Measurements from ENCODE around the gene KIF6. TPM values are rescaled to one million over a fixed set of nuclear protein-coding genes. Genes with fewer than 3 reads are reported as not detected.

KIF6 gene
- total and polyA plus RNA-seq, 2 of the 8 experiments (the other 6 are each of a cell fraction or from before 2014, with no cell fraction given) = 0.53 to 0.65 TPM

DNA sequence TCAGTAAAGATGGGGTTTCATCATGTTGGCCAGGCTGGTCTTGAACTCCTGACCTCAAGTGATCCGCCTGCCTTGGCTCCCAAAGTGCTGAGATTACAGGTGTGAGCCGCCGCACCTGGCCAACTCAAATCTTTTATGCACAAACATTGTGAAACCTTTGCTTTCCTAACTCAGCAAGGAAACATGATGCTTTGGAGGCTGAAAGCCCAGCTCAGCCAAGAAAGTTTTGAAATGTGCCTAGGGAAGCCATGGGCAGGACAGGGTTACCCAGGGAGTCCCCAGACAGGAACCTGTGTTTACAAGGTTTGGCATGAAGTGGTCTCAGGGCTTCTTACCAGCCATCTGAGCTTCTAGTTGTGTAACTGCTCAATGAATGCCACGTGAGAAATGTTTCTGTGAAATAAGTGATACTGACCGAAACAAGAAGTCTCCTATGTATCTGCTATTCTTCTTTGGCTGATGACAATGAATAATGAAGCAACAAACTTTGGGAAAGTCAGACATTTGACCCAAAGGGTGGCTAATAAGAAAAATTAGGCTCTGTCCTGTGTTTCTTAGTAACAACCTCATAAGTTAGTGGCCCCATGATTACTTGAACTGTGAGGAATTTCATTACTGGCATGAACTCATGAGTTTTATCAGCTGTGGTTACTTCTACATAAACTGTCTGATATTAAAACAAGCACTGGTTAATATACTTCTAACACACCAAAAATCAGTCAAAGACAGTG lies 163.5 kb downstream of the KIF6 start:
- POLR2A ChIA-PET (ENCODE audit: partially characterized antibody) = no interaction called here

More for the DNA sequence above, 163.5 kb downstream of the KIF6 start:
- H2BK15ac ChIP-seq (ENCODE audit: low read length) = no peak overlapping the region
- H4K5ac ChIP-seq (ENCODE audit: insufficient read length, low read depth, low read length) = no peak overlapping the region
- no peak overlapping the region for H2AFZ ChIP-seq (ENCODE audit: low read length)
- H3K14ac ChIP-seq (ENCODE audit: insufficient read length) = no peak overlapping the region
- H3K4me3 ChIP-seq (ENCODE audit: extremely low read depth in 1 of 4, insufficient read depth in 2 of 4, low read depth in 3 of 4, low read length in 4 of 4) = no peak overlapping the region
- no peak overlapping the region for H2BK20ac ChIP-seq (ENCODE audit: low read length)
- H2BK120ac ChIP-seq (replicated peaks; ENCODE audit: low read depth, low read length) = no peak overlapping the region
- no peak overlapping the region for H4K91ac ChIP-seq (replicated peaks; ENCODE audit: insufficient read length, low read length)
- H3K36me3 ChIP-seq (ENCODE audit: control insufficient read depth in 2 of 4, insufficient read depth in 4 of 4, low read length in 3 of 4) = no peaks in the 10 kb centered on the region
- no peaks in the 10 kb centered on the region for H3K27me3 ChIP-seq (replicated peaks in 1 of 4; ENCODE audit: control insufficient read depth in 3 of 4, extremely low read depth in 1 of 4, insufficient read depth in 3 of 4, low read length in 3 of 4)
- no peak overlapping the region for H3K27ac ChIP-seq (ENCODE audit: low read depth, low read length)
- DNase-seq (ENCODE audit: low read depth in 1 of 2, low spot score in 2 of 2) = no peak
- no peak overlapping the region for H2AK5ac ChIP-seq (ENCODE audit: low read depth, low read length)
- CTCF ChIA-PET (ENCODE audit: partially characterized antibody) = interaction anchor here (0.6 to 0.9 kb wide), 2 partner anchors 23 to 137 kb away, joined by 3 read pairs; no protein-coding TSS in a partner anchor
- WGBS, 2 experiments (ENCODE audit: extremely low coverage in 1 of 2, insufficient coverage in 1 of 2, insufficient read length in 1 of 2, insufficient replicate concordance in 2 of 2, low coverage in 1 of 2, low lambda C conversion rate in 2 of 2, missing lambda C conversion rate in 1 of 2) = 94% methylated on average over 5 of the region's 5 CpGs; no CpG with 5 or more reads in 1 of the 2 experiments
- TF ChIP-seq PHF8 (conservative IDR thresholded peaks at IDR 0.05; ENCODE audit: low read depth, low read length) (no peak), TBP (IDR thresholded peaks at IDR 0.05; ENCODE audit: low read depth, low read length) (no peak), YY1 (IDR thresholded peaks at IDR 0.05; ENCODE audit: low read depth, low read length) (no peak), EGR1 (IDR thresholded peaks at IDR 0.05; ENCODE audit: borderline replicate concordance, low read depth, low read length) (no peak), JUND (IDR thresholded peaks at IDR 0.05; ENCODE audit: low read length) (no peak), SP4 (IDR thresholded peaks at IDR 0.05; ENCODE audit: low read length) (no peak), TEAD4 (IDR thresholded peaks at IDR 0.05; ENCODE audit: low read depth, low read length) (no peak), TAF1 (IDR thresholded peaks at IDR 0.05; ENCODE audit: low read depth, low read length) (no peak), POLR2A (IDR thresholded peaks at IDR 0.05; ENCODE audit: control extremely low read depth in 1 of 2, low read depth in 2 of 2, low read length in 2 of 2) (no peak), CTBP2 (IDR thresholded peaks at IDR 0.05; ENCODE audit: borderline replicate concordance, insufficient read depth, insufficient read length, low read length) (no peak), RNF2 (IDR thresholded peaks at IDR 0.05; ENCODE audit: borderline replicate concordance, low read depth, low read length, missing control alignments, poor library complexity, severe bottlenecking) (no peak), SIRT6 (IDR thresholded peaks at IDR 0.05; ENCODE audit: low read length) (no peak), POU5F1 (IDR thresholded peaks at IDR 0.05; ENCODE audit: low read depth, low read length) (no peak)
- no peak overlapping the region for H2BK5ac ChIP-seq (ENCODE audit: low read depth, low read length)
- no peak for FAIRE-seq
- no peak overlapping the region for H2BK12ac ChIP-seq (ENCODE audit: low read depth, low read length)
- H3K4ac ChIP-seq (replicated peaks; ENCODE audit: insufficient read length, low read depth, low read length) = no peak overlapping the region
- H4K20me1 ChIP-seq (replicated peaks in 1 of 2; ENCODE audit: control insufficient read depth in 1 of 2, insufficient read depth in 2 of 2, low read length in 2 of 2) = no peaks in the 10 kb centered on the region
- H3K18ac ChIP-seq (ENCODE audit: extremely low read depth, low read length) = no peak overlapping the region
- H3K79me2 ChIP-seq (ENCODE audit: control insufficient read depth in 1 of 2, insufficient read depth in 2 of 2, low read length in 2 of 2) = no peaks in the 10 kb centered on the region
- H3K23ac ChIP-seq (ENCODE audit: insufficient read length) = no peak overlapping the region
- no peak overlapping the region for H3K56ac ChIP-seq (replicated peaks; ENCODE audit: insufficient read length, low read depth, low read length)
- H3K79me1 ChIP-seq (ENCODE audit: low read depth, low read length) = no peaks in the 10 kb centered on the region
- no peaks in the 10 kb centered on the region for H3K4me1 ChIP-seq (replicated peaks in 1 of 4; ENCODE audit: control insufficient read depth in 3 of 4, insufficient read depth in 4 of 4, low read length in 3 of 4)
- H3K4me2 ChIP-seq (ENCODE audit: insufficient read depth in 1 of 2, low read depth in 2 of 2, low read length in 2 of 2) = no peak overlapping the region
- H3K23me2 ChIP-seq (ENCODE audit: low read depth, low read length) = no peaks in the 10 kb centered on the region
- H3K9ac ChIP-seq (replicated peaks in 1 of 4; ENCODE audit: extremely low read depth in 1 of 4, low read depth in 3 of 4, low read length in 3 of 4) = no peak overlapping the region
- no peak overlapping the region for H4K8ac ChIP-seq (ENCODE audit: extremely low read depth, insufficient read depth, low read length)
- H3K9me3 ChIP-seq (ENCODE audit: insufficient read depth in 2 of 2, low read depth in 1 of 2, low read length in 1 of 2) = no peaks in the 10 kb centered on the region

Data from H1 (cell line).